ENCODE measurements around the gene DOCK8. TPM values are rescaled to one million over a fixed set of nuclear protein-coding genes. Genes with fewer than 3 reads are reported as not detected.

The DOCK8 gene
- total and polyA plus RNA-seq, 2 donors from 2014 or later, result 5.0 to 46.5 TPM

DNA sequence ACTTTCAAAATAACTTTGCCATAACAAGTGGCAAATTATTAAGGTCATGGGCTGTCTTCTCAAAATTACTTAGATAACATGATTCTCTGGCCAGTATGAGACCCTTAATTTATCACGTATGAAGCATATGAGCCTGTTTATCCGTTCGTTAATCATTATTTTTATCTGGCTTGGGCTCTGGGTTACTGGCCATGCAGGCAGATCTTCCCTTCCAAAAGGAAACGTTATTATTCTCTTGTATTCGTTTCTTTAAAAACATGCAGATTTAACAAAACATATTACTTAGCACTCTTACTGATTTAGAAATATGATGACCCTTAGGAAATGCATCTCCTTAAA, 148.6 kb downstream of the DOCK8 start:
- Histone ChIP-seq H3K4me3 (ENCODE audit: low read length in 3 of 3) (no peak overlapping the region), H3K27me3 (ENCODE audit: control insufficient read depth, insufficient read depth, low read length) (no peaks in the 10 kb centered on the region), H3K36me3 (ENCODE audit: control insufficient read depth in 2 of 3, insufficient read depth in 3 of 3, low read length in 3 of 3) (no peaks in the 10 kb centered on the region), H3K9me3 (ENCODE audit: control insufficient read depth in 2 of 3, insufficient read depth in 1 of 3, low read length in 3 of 3) (no peaks in the 10 kb centered on the region), H3K27ac (ENCODE audit: low read depth in 2 of 2, low read length in 2 of 2) (peak overlapping the region; percentile 19 to 49), H3K9ac (ENCODE audit: low read length in 3 of 3) (no peak overlapping the region), H3K4me1 (ENCODE audit: control insufficient read depth in 2 of 3, insufficient read depth in 2 of 3, low read depth in 1 of 3, low read length in 3 of 3) (peaks cover 0 to 13% (median 5%) of the 10 kb centered on the region in 3 donors)
- TF ChIP-seq, protein P1, sequence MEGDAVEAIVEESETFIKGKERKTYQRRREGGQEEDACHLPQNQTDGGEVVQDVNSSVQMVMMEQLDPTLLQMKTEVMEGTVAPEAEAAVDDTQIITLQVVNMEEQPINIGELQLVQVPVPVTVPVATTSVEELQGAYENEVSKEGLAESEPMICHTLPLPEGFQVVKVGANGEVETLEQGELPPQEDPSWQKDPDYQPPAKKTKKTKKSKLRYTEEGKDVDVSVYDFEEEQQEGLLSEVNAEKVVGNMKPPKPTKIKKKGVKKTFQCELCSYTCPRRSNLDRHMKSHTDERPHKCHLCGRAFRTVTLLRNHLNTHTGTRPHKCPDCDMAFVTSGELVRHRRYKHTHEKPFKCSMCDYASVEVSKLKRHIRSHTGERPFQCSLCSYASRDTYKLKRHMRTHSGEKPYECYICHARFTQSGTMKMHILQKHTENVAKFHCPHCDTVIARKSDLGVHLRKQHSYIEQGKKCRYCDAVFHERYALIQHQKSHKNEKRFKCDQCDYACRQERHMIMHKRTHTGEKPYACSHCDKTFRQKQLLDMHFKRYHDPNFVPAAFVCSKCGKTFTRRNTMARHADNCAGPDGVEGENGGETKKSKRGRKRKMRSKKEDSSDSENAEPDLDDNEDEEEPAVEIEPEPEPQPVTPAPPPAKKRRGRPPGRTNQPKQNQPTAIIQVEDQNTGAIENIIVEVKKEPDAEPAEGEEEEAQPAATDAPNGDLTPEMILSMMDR (IDR thresholded peaks at IDR 0.05; ENCODE audit: borderline replicate concordance, extremely low read depth, insufficient read depth), result no peak
- DNase-seq, result no peak
- intact Hi-C loops (cut with DNase I), result no loop called here
- FAIRE-seq, result no peak

DNA sequence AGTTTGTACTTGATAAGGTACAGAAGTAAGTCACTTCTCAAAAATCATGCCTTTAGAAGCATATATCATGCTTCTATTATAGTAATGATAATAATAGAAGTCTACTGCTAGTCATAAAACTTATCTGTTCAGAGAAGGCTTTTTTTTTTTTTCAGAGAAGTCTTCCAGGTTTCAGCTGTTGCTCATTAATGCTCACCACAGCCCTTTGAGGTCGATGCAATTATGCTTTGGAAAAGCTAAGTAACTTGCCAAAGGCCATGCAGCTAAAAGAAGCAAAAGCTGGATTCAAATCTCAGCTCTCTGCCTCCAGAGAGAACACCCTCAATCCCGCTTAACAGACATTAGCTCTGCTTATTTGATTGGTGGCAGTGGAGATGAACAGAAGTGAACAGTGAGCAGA, 150.8 kb downstream of the DOCK8 start:
- Histone ChIP-seq H3K9ac (ENCODE audit: low read length in 3 of 3) (no peak overlapping the region), H3K4me3 (ENCODE audit: low read length in 3 of 3) (no peak overlapping the region), H3K27me3 (ENCODE audit: control insufficient read depth, insufficient read depth, low read length) (no peaks in the 10 kb centered on the region), H3K27ac (ENCODE audit: low read depth in 2 of 2, low read length in 2 of 2) (no peak overlapping the region), H3K4me1 (ENCODE audit: control insufficient read depth in 2 of 3, insufficient read depth in 2 of 3, low read depth in 1 of 3, low read length in 3 of 3) (peaks cover 0 to 20% (median 9%) of the 10 kb centered on the region in 3 donors), H3K36me3 (ENCODE audit: control insufficient read depth in 2 of 3, insufficient read depth in 3 of 3, low read length in 3 of 3) (no peaks in the 10 kb centered on the region), H3K9me3 (ENCODE audit: control insufficient read depth in 2 of 3, insufficient read depth in 1 of 3, low read length in 3 of 3) (no peaks in the 10 kb centered on the region)
- FAIRE-seq (no peak), DNase-seq (no peak)
- intact Hi-C loops (cut with DNase I), result no loop called here
- TF ChIP-seq, protein P1 (IDR thresholded peaks at IDR 0.05; ENCODE audit: borderline replicate concordance, extremely low read depth, insufficient read depth), result no peak

DNA sequence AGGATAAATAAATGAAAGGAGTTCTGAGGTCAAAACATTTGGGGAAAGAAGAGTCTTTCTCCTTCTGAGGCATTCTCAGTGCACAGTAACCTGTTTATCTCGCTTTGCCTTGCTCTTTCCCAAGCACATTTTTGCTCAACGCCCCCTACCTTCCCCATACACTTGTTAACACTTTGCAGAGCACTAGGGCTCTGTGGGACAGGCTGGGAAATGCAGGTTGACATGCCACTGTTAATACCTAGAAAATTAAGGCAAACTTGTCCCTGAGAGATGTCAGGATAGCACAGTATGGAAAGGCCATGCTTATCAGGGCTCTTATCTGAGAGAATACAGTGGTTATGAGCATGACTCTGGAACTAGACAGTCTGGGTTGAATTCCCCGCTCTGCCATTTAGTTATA, 152.0 kb downstream of the DOCK8 start:
- Histone ChIP-seq H3K27me3 (ENCODE audit: control insufficient read depth, insufficient read depth, low read length) (no peaks in the 10 kb centered on the region), H3K9ac (ENCODE audit: low read length in 3 of 3) (no peak overlapping the region), H3K4me1 (ENCODE audit: control insufficient read depth in 2 of 3, insufficient read depth in 2 of 3, low read depth in 1 of 3, low read length in 3 of 3) (peaks cover 0 to 20% (median 9%) of the 10 kb centered on the region in 3 donors), H3K4me3 (ENCODE audit: low read length in 3 of 3) (no peak overlapping the region), H3K9me3 (ENCODE audit: control insufficient read depth in 2 of 3, insufficient read depth in 1 of 3, low read length in 3 of 3) (no peaks in the 10 kb centered on the region), H3K36me3 (ENCODE audit: control insufficient read depth in 2 of 3, insufficient read depth in 3 of 3, low read length in 3 of 3) (no peaks in the 10 kb centered on the region), H3K27ac (ENCODE audit: low read depth in 2 of 2, low read length in 2 of 2) (no peak overlapping the region)
- intact Hi-C loops (cut with DNase I), result no loop called here
- FAIRE-seq, result no peak
- no peak for DNase-seq
- TF ChIP-seq, protein P1 (IDR thresholded peaks at IDR 0.05; ENCODE audit: borderline replicate concordance, extremely low read depth, insufficient read depth), result no peak

- TF ChIP-seq, protein P1 (IDR thresholded peaks at IDR 0.05; ENCODE audit: borderline replicate concordance, extremely low read depth, insufficient read depth), result no peak
- FAIRE-seq (no peak), DNase-seq (no peak)
- Histone ChIP-seq H3K9ac (ENCODE audit: low read length in 3 of 3) (no peak overlapping the region), H3K4me1 (ENCODE audit: control insufficient read depth in 2 of 3, insufficient read depth in 2 of 3, low read depth in 1 of 3, low read length in 3 of 3) (peaks cover 0 to 7% (median 4%) of the 10 kb centered on the region in 3 donors), H3K36me3 (ENCODE audit: control insufficient read depth in 2 of 3, insufficient read depth in 3 of 3, low read length in 3 of 3) (peaks cover 0 to 4% (median 0%) of the 10 kb centered on the region in 3 donors), H3K4me3 (ENCODE audit: low read length in 3 of 3) (no peak overlapping the region), H3K9me3 (ENCODE audit: control insufficient read depth in 2 of 3, insufficient read depth in 1 of 3, low read length in 3 of 3) (no peaks in the 10 kb centered on the region), H3K27ac (ENCODE audit: low read depth in 2 of 2, low read length in 2 of 2) (no peak overlapping the region), H3K27me3 (ENCODE audit: control insufficient read depth, insufficient read depth, low read length) (no peaks in the 10 kb centered on the region)
- intact Hi-C loops (cut with DNase I), result no loop called here
These were observed 155.4 kb downstream of the DOCK8 start for GRCh38 chr9:370086-370485.
